T-helper 1 cell treated with Interleukin-12 subunit alpha and Interleukin-12 subunit beta and Interleukin-4 antibody, amounts not matched to agents 30 μg/mL and 1 μg/mL, for 36 hours (primary cell): ENCODE measurements around the gene PTCH1.

Experiments
- H3K27ac Mint-ChIP-seq: one replicate; pipeline ENCODE4 v1.8.0; 2021; ENCODE audit warnings: mild to moderate bottlenecking, mixed read lengths
- H3K27me3 Mint-ChIP-seq: one replicate; pipeline ENCODE4 v1.8.0; 2021; ENCODE audit warnings: low read depth, mixed read lengths
- H3K36me3 Mint-ChIP-seq: one replicate; pipeline ENCODE4 v1.8.0; 2021; ENCODE audit warnings: low read depth, mixed read lengths
- H3K4me1 Mint-ChIP-seq: one replicate; pipeline ENCODE4 v1.8.0; 2021; ENCODE audit warnings: low read depth, mixed read lengths
- H3K4me3 Mint-ChIP-seq: one replicate; pipeline ENCODE4 v1.8.0; 2021; ENCODE audit warnings: mild to moderate bottlenecking, moderate library complexity, mixed read lengths
- H3K9me3 Mint-ChIP-seq: one replicate; pipeline ENCODE4 v1.8.0; 2021; ENCODE audit warnings: mixed read lengths

Gene PTCH1

DNA sequence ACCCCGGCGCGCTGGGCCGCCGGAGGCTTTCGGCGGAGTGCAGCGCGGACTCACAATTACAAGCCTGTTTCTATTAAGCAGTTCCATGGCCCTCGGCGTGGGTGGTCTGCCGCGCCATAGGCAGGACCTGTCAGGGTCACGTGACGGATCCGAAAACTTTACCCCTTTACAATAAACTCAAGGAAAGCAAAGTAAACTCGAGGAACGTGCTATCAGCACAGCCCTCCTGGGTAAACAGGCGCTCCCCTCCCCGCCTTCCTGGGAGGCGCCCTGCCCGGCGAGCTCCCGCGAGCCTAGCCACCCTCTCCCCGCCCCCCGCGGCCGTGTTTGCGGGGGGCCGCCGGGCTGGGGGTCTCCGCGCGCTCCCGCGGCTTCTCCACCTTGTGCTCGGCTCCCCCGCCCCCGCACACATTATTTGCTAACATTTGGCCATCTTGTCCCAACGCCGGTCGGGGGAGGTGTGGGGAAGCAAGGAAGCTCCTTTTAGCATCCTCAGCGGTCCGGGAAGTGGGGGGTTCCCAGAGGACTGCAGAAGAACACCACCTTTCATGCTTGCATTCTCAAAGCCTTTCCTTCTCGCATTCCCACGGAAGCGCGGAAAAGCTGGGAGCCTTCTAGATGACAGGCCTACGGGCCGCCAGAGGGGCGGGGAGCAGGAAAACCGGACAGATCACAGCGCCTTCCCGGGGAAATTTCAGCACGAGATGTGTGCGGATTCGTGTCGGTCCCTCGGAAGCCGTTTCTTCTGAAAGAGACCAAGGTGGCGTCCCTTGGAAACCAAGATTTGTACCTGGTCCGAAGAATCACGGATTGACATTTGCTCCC, at the start of gene PTCH1:
TSS of gene PTCH1 (minus strand) at position 238 of the 825 bp plus-strand sequence.
- H3K27me3 Mint-ChIP-seq: peaks cover 82% of the 10 kb centered on the region
- peak within 1 kb of the TSS; percentile 96 for H3K4me3 Mint-ChIP-seq

GRCh38 chr9:95565982-95566381, 49.2 kb upstream of the PTCH1 start:
- Mint-ChIP-seq H3K36me3 (no peaks in the 10 kb centered on the region), H3K27ac (no peak overlapping the region), H3K9me3 (no peaks in the 10 kb centered on the region), H3K4me1 (peaks cover 6% of the 10 kb centered on the region), H3K4me3 (no peak overlapping the region), H3K27me3 (peaks cover 49% of the 10 kb centered on the region)

More for the DNA sequence above, at the start of gene PTCH1:
- Mint-ChIP-seq H3K9me3 (peaks cover 9% of the 10 kb centered on the region), H3K27ac (peak within 1 kb of the TSS; percentile 73), H3K36me3 (peaks cover 6% of the 10 kb centered on the region), H3K4me1 (peaks cover 9% of the 10 kb centered on the region)

DNA sequence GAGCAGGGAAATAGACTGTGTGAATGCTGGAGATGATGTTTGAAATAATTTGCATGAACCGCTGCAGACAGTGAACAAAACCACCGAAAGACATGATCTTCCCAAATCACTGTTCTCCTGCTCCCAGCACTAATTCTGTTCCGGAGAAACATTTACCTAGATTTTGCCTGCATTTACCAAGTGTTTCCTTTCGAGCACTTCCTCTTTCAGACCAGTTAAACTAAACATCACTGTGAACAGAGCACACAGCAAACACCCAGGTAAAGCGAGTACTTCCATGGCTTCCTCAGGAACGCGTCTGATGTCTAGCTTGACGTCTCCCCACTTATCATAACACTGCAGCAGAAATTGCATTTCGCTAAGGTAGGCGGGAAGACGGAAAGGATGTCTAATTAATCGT, 45.1 kb upstream of the PTCH1 start:
- peaks cover 55% of the 10 kb centered on the region for H3K27me3 Mint-ChIP-seq
- H3K4me1 Mint-ChIP-seq: peaks cover 2% of the 10 kb centered on the region
- no peaks in the 10 kb centered on the region for H3K9me3 Mint-ChIP-seq
- no peaks in the 10 kb centered on the region for H3K36me3 Mint-ChIP-seq
- no peak overlapping the region for H3K27ac Mint-ChIP-seq
- no peak overlapping the region for H3K4me3 Mint-ChIP-seq

GRCh38 chr9:95557142-95557541, 40.4 kb upstream of the PTCH1 start:
- H3K4me1 Mint-ChIP-seq: peaks cover 2% of the 10 kb centered on the region
- no peak overlapping the region for H3K4me3 Mint-ChIP-seq
- H3K27ac Mint-ChIP-seq: no peak overlapping the region
- peaks cover 60% of the 10 kb centered on the region for H3K27me3 Mint-ChIP-seq
- H3K9me3 Mint-ChIP-seq: no peaks in the 10 kb centered on the region
- H3K36me3 Mint-ChIP-seq: no peaks in the 10 kb centered on the region

DNA sequence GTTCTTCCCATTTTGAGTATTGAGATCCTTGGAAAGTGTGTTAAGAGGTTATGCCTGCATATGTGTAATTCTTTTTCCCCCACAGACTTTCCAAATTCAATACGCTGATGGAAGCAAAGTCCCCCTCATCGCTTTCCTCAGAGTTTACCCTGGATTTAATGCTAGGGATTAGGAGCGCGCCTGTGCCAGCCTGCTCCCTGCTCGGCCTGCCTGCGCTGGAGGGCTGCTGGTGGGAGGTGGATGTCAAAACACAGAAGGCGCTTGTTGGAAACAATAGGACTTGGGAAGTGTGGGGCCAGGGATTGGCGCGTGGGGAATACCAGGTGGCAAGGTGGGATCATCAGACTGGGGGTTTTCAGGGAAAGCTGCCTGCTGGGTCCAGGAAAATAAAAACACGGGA, 39.8 kb upstream of the PTCH1 start:
- Mint-ChIP-seq H3K4me3 (no peak overlapping the region), H3K36me3 (no peaks in the 10 kb centered on the region), H3K9me3 (no peaks in the 10 kb centered on the region), H3K27me3 (peaks cover 57% of the 10 kb centered on the region), H3K27ac (no peak overlapping the region), H3K4me1 (no peaks in the 10 kb centered on the region)

- no peaks in the 10 kb centered on the region for H3K36me3 Mint-ChIP-seq
- no peak overlapping the region for H3K27ac Mint-ChIP-seq
- peaks cover 45% of the 10 kb centered on the region for H3K27me3 Mint-ChIP-seq
- H3K4me1 Mint-ChIP-seq: no peaks in the 10 kb centered on the region
- no peak overlapping the region for H3K4me3 Mint-ChIP-seq
- H3K9me3 Mint-ChIP-seq: no peaks in the 10 kb centered on the region
Measured at GRCh38 chr9:95552814-95553546, 36.2 kb upstream of the PTCH1 start.

GRCh38 chr9:95552255-95552654, 35.5 kb upstream of the PTCH1 start:
- no peaks in the 10 kb centered on the region for H3K36me3 Mint-ChIP-seq
- H3K4me1 Mint-ChIP-seq: no peaks in the 10 kb centered on the region
- H3K27ac Mint-ChIP-seq: no peak overlapping the region
- no peak overlapping the region for H3K4me3 Mint-ChIP-seq
- no peaks in the 10 kb centered on the region for H3K9me3 Mint-ChIP-seq
- H3K27me3 Mint-ChIP-seq: peaks cover 44% of the 10 kb centered on the region

- Mint-ChIP-seq H3K4me3 (no peak overlapping the region), H3K27me3 (peaks cover 43% of the 10 kb centered on the region), H3K27ac (no peak overlapping the region), H3K9me3 (no peaks in the 10 kb centered on the region), H3K36me3 (no peaks in the 10 kb centered on the region), H3K4me1 (no peaks in the 10 kb centered on the region)
Measured at GRCh38 chr9:95551406-95551805, 34.6 kb upstream of the PTCH1 start.

- H3K4me3 Mint-ChIP-seq: no peak overlapping the region
- H3K36me3 Mint-ChIP-seq: no peaks in the 10 kb centered on the region
- H3K27me3 Mint-ChIP-seq: peaks cover 29% of the 10 kb centered on the region
- H3K27ac Mint-ChIP-seq: no peak overlapping the region
- H3K9me3 Mint-ChIP-seq: no peaks in the 10 kb centered on the region
- no peaks in the 10 kb centered on the region for H3K4me1 Mint-ChIP-seq
Measured at GRCh38 chr9:95545831-95546567, 29.2 kb upstream of the PTCH1 start.

- Mint-ChIP-seq H3K9me3 (no peaks in the 10 kb centered on the region), H3K4me1 (no peaks in the 10 kb centered on the region), H3K4me3 (no peak overlapping the region), H3K36me3 (no peaks in the 10 kb centered on the region), H3K27ac (no peak overlapping the region), H3K27me3 (peaks cover 30% of the 10 kb centered on the region)
Measured at GRCh38 chr9:95533996-95534680, 17.4 kb upstream of the PTCH1 start.

DNA sequence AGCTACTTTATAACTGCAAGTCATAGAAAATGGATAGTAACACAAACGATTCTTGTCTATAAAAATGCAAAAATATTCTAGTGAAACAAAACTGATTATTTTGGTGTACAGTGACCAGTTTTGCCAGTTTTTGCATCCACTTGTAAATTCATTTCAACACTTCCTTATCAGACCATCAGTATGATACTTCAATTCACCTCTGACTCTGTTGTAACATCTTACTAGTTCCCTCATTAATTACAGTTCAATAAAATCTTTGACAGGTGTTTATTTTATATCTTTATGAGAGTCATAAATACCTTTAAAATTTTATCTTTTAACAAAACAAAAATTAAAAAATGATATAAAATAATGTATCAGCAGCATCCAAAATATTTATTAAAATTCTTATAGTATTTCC, 13.1 kb upstream of the PTCH1 start:
- H3K27ac Mint-ChIP-seq: no peak overlapping the region
- H3K36me3 Mint-ChIP-seq: no peaks in the 10 kb centered on the region
- H3K4me3 Mint-ChIP-seq: no peak overlapping the region
- no peaks in the 10 kb centered on the region for H3K9me3 Mint-ChIP-seq
- peaks cover 46% of the 10 kb centered on the region for H3K27me3 Mint-ChIP-seq
- no peaks in the 10 kb centered on the region for H3K4me1 Mint-ChIP-seq

DNA sequence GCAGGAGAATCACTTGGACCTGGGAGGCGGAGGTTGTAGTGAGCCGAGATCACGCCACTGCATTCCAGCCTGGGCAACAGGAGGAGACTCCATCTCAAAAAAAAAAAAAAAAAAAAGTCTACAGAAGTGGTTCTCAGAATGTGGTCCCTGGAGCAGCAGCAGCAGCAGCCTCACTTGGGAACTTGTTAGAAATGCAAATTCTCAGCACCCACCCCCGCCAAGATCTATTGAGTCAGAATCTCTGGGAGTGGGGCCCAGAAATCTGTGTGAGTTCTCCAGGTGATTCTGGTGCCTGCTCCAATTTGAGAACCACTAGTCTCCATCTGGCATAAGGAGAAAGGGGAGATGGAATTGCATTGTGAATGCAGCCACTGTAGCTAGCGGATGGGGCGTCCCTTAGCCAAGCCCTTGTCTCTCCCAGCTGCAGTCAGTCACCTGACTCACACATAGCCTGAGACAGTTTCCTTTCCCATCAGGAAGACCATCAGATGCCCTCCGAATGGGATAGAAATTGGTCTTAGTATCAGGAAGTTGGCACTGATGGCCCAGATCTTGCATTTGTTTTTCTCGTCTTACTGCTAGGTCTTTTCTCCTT, 12.2 kb upstream of the PTCH1 start:
- Mint-ChIP-seq H3K4me1 (no peaks in the 10 kb centered on the region), H3K27me3 (peaks cover 44% of the 10 kb centered on the region), H3K9me3 (no peaks in the 10 kb centered on the region), H3K36me3 (no peaks in the 10 kb centered on the region), H3K4me3 (no peak overlapping the region), H3K27ac (no peak overlapping the region)

- Mint-ChIP-seq H3K27ac (no peak overlapping the region), H3K4me1 (no peaks in the 10 kb centered on the region), H3K27me3 (peaks cover 62% of the 10 kb centered on the region), H3K4me3 (no peak overlapping the region), H3K36me3 (no peaks in the 10 kb centered on the region), H3K9me3 (peaks cover 9% of the 10 kb centered on the region)
Measured at GRCh38 chr9:95522871-95523370, 6.2 kb upstream of the PTCH1 start.

- no peak overlapping the region for H3K27ac Mint-ChIP-seq
- H3K4me1 Mint-ChIP-seq: peaks cover under 1% of the 10 kb centered on the region
- peaks cover under 1% of the 10 kb centered on the region for H3K36me3 Mint-ChIP-seq
- H3K27me3 Mint-ChIP-seq: peaks cover 62% of the 10 kb centered on the region
- peaks cover 9% of the 10 kb centered on the region for H3K9me3 Mint-ChIP-seq
- no peak overlapping the region for H3K4me3 Mint-ChIP-seq
Measured at GRCh38 chr9:95521699-95522098, 4.9 kb upstream of the PTCH1 start.
